HepG2 (cell line): ENCODE results near the gene TFEB. TPM values are rescaled to one million over a fixed set of nuclear protein-coding genes. Genes with fewer than 3 reads are reported as not detected.

Source experiments
- CENPBD1 ChIP-seq: sonication (generic); formaldehyde crosslinking; IDR thresholded peaks from 2 replicates; pipeline ENCODE4 v1.8.0; 2022; ENCODE audit warnings: missing genetic modification reagents, low read depth, mild to moderate bottlenecking, borderline replicate concordance
- HBP1 ChIP-seq: IDR thresholded peaks from 2 replicates; pipeline ENCODE4 v1.6.1; 2016; ENCODE audit warnings: low read depth, control low read depth
- HES4 ChIP-seq: sonication (generic); formaldehyde crosslinking; IDR thresholded peaks from 2 replicates; pipeline ENCODE4 v1.9.0; 2021; ENCODE audit warnings: mild to moderate bottlenecking, missing genetic modification reagents, borderline replicate concordance
- JDP2 ChIP-seq: sonication (generic); formaldehyde crosslinking; IDR thresholded peaks from 2 replicates; pipeline ENCODE4 v1.8.1; 2022; ENCODE audit warnings: missing genetic modification reagents, borderline replicate concordance
- NCOR1 ChIP-seq: fragments of 200-600 bp; sonication (generic); IDR thresholded peaks from 2 replicates; pipeline ENCODE4 v1.7.0; 2017; ENCODE audit warnings: antibody characterized with exemption, low read length, borderline replicate concordance
- SRSF1 ChIP-seq: fragments of 200-400 bp; formaldehyde crosslinking; optimal IDR thresholded peaks from 2 replicates; pipeline ENCODE3; 2017; ENCODE audit warnings: mild to moderate bottlenecking, low read depth, low read length, moderate library complexity
- U2AF1 ChIP-seq: fragments of 200-400 bp; formaldehyde crosslinking; optimal IDR thresholded peaks from 2 replicates; pipeline ENCODE3; 2017; ENCODE audit warnings: mild to moderate bottlenecking, low read depth, low read length
- ZNF101 ChIP-seq: sonication (generic); formaldehyde crosslinking; IDR thresholded peaks from 2 replicates; pipeline ENCODE4 v1.4.0; 2020; ENCODE audit warnings: mild to moderate bottlenecking, low read depth, missing genetic modification reagents, borderline replicate concordance
- ZNF34 ChIP-seq: sonication (generic); formaldehyde crosslinking; IDR thresholded peaks from 2 replicates; pipeline ENCODE4 v1.4.0; 2020; ENCODE audit warnings: mild to moderate bottlenecking, missing genetic modification reagents, borderline replicate concordance
- ZNF503 ChIP-seq: sonication (generic); formaldehyde crosslinking; IDR thresholded peaks from 2 replicates; pipeline ENCODE4 v1.4.0; 2020; ENCODE audit warnings: missing genetic modification reagents
- ZNF512B ChIP-seq: sonication (generic); formaldehyde crosslinking; IDR thresholded peaks from 2 replicates; pipeline ENCODE4 v1.5.1; 2020; ENCODE audit warnings: missing genetic modification reagents, mild to moderate bottlenecking, borderline replicate concordance
- ZNF704 ChIP-seq: sonication (generic); formaldehyde crosslinking; IDR thresholded peaks from 2 replicates; pipeline ENCODE4 v1.8.1; 2023; ENCODE audit warnings: mild to moderate bottlenecking, inconsistent platforms, moderate library complexity, missing genetic modification reagents, borderline replicate concordance
- ZNF800 ChIP-seq: sonication (generic); formaldehyde crosslinking; IDR thresholded peaks from 2 replicates; pipeline ENCODE4 v1.4.0; 2020; ENCODE audit warnings: missing genetic modification reagents
- ZSCAN31 ChIP-seq: sonication (generic); formaldehyde crosslinking; IDR thresholded peaks from 2 replicates; pipeline ENCODE4 v1.5.0; 2020; ENCODE audit warnings: low read depth, mild to moderate bottlenecking, missing genetic modification reagents
- ZSCAN9 ChIP-seq: IDR thresholded peaks from 2 replicates; pipeline ENCODE4 v1.6.1; 2016; ENCODE audit warnings: borderline replicate concordance
- polyA plus RNA-seq, 8 experiments: library from polyadenylated mRNA; depleted of rRNA in 3 of 8; stranded (reverse) in 7 of 8; unstranded in 1 of 8; fragments of >200 nt; fragmentation: Illumina TruSeq in 4 of 8; extraction: Trizol in 4 of 8; gene quantifications; 2 replicates each; pipeline versions ENCODE4 v1.2.1 to v1.2.3, GENCODE V29; 2011 to 2016; ENCODE audit warnings: low read depth in 4 of 8, missing spikeins in 1 of 8, mixed read lengths in 1 of 8; ENCODE audit not compliant: insufficient read depth in 1 of 8
- total RNA-seq, 5 experiments: library from RNA; depleted of rRNA; stranded (reverse); fragments of >200 nt; fragmentation: Illumina TruSeq; extraction: Trizol; gene quantifications; 2 replicates each; pipeline ENCODE4 v1.2.3, GENCODE V29; 2016; ENCODE audit warnings: low read depth in 1 of 5

The TFEB gene
- total and polyA plus RNA-seq, 2 of the 13 experiments (the other 11 are each of a cell fraction or from before 2014, with no cell fraction given) = 13.3 to 18.7 TPM

- TF ChIP-seq ZNF800 (CRISPR knock-in tag) = no peak; the same call in 1 of the 2 replicates
- TF ChIP-seq SRSF1 = peak; percentile 10
- peak; percentile 75; the same call in 1 of the 2 replicates for TF ChIP-seq NCOR1
- TF ChIP-seq ZNF512B (CRISPR knock-in tag) = no peak
- TF ChIP-seq JDP2 (CRISPR knock-in tag) = no peak
- peak; percentile 82; the same call in 1 of the 2 replicates for TF ChIP-seq ZSCAN31
- peak; percentile 96 for TF ChIP-seq ZNF503 (CRISPR knock-in tag)
- no peak for TF ChIP-seq ZNF704 (CRISPR knock-in tag)
- TF ChIP-seq ZSCAN9 = peak; percentile 57
- no peak; the same call in 1 of the 2 replicates for TF ChIP-seq HBP1 (CRISPR knock-in tag)
- no peak for TF ChIP-seq ZNF101
- no peak for TF ChIP-seq HES4
- peak; percentile 51 for TF ChIP-seq U2AF1
- TF ChIP-seq ZNF34 (CRISPR knock-in tag) = peak; percentile 94
- TF ChIP-seq CENPBD1 (CRISPR knock-in tag) = no peak
These were observed 12.1 kb upstream of the TFEB start, which contains the start of gene PGC (continued) for GRCh38 chr6:41747256-41748101.
